GM12878 (cell line): Measurements from ENCODE around the gene CELSR1. TPM values are rescaled to one million over a fixed set of nuclear protein-coding genes. Genes with fewer than 3 reads are reported as not detected.

Experiments
- ATAC-seq: fragments of 200-7000 bp; cut with Tn5 transposase; 3 replicates; pipeline ENCODE4 v1.9.1; 2020; ENCODE audit warnings: mild to moderate bottlenecking, moderate library complexity
- BruUV-seq: library from RNA; stranded (reverse); fragments of 400-500 nt; replicated peaks from 2 replicates; lab custom pipeline; 2021; lab: Mats Ljungman, UMichigan
- CTCF ChIA-PET: fragments of 300-600 bp; sonication (Branson Sonifier 250); formaldehyde crosslinking; extraction: SDS; loops from one replicate; lab custom pipeline; 2021; ENCODE audit warnings: inconsistent platforms; lab: Yijun Ruan, JAX
- POLR2A ChIA-PET: fragments of 350-600 bp; formaldehyde crosslinking; extraction: SDS; loops from one replicate; lab custom pipeline; 2021; ENCODE audit warnings: inconsistent platforms; lab: Charles Lee
- RAD21 ChIA-PET: fragments of 300-600 bp; sonication (Branson Sonifier 250); formaldehyde crosslinking; loops from one replicate; lab custom pipeline; 2023; ENCODE audit warnings: antibody characterized with exemption; ENCODE audit not compliant: unreplicated experiment; lab: Charles Lee
- SMC1A ChIA-PET: fragments of 300-600 bp; sonication (Branson Sonifier 250); formaldehyde crosslinking; loops from one replicate; lab custom pipeline; 2023; ENCODE audit not compliant: unreplicated experiment, uncharacterized antibody; lab: Charles Lee
- DNase-seq: peaks from one replicate; pipeline ENCODE4 v3.0.0-alpha.2; 2011; ENCODE audit warnings: low read depth, low spot score
- FAIRE-seq: peaks from 3 replicates; lab custom pipeline; 2011; peaks lifted over from hg19 to GRCh38; lab: Jason Lieb, UNC
- H2AFZ ChIP-seq: 2 replicates; pipeline ENCODE4 v1.6.0; 2011; ENCODE audit warnings: low read depth, low read length, control low read depth; ENCODE audit not compliant: control insufficient read depth
- H3K27ac ChIP-seq: 2 replicates; pipeline ENCODE4 v1.5.1; 2011; ENCODE audit warnings: control low read depth; ENCODE audit not compliant: control insufficient read depth, insufficient read depth
- H3K27me3 ChIP-seq, 2 experiments: replicated peaks in 1 of 2; 2 replicates each; pipeline versions ENCODE4 v1.6.0 to v1.6.1; 2011; ENCODE audit warnings: low read length in 1 of 2; ENCODE audit not compliant: control insufficient read depth in 2 of 2, insufficient read depth in 2 of 2
- H3K36me3 ChIP-seq, 2 experiments: 2 replicates each; pipeline ENCODE4 v1.5.1; 2011; ENCODE audit warnings: low read length in 1 of 2; ENCODE audit not compliant: control insufficient read depth in 2 of 2, insufficient read depth in 2 of 2
- H3K4me1 ChIP-seq: 2 replicates; pipeline ENCODE4 v1.6.1; 2011; ENCODE audit warnings: mild to moderate bottlenecking, low read length, moderate library complexity, mixed read lengths; ENCODE audit not compliant: control insufficient read depth, insufficient read depth
- H3K4me2 ChIP-seq: 2 replicates; pipeline ENCODE4 v1.6.0; 2011; ENCODE audit warnings: control low read depth; ENCODE audit not compliant: control insufficient read depth, insufficient read depth
- H3K4me3 ChIP-seq: fragments of 200-600 bp; sonication (generic); 2 replicates; pipeline ENCODE4 v1.5.1; 2016
- H3K79me2 ChIP-seq: 2 replicates; pipeline ENCODE4 v1.6.0; 2011; ENCODE audit warnings: low read length; ENCODE audit not compliant: control insufficient read depth, insufficient read depth
- H3K9ac ChIP-seq: 2 replicates; pipeline ENCODE4 v1.8.0; 2011; ENCODE audit warnings: low read length, control low read depth, mixed read lengths; ENCODE audit not compliant: control insufficient read depth, insufficient read depth
- H3K9me3 ChIP-seq: replicated peaks from 3 replicates; pipeline ENCODE4 v1.5.1; 2011; ENCODE audit warnings: mild to moderate bottlenecking, low read length; ENCODE audit not compliant: control insufficient read depth, insufficient read depth
- H4K20me1 ChIP-seq: 2 replicates; pipeline ENCODE4 v1.6.0; 2011; ENCODE audit not compliant: control insufficient read depth, insufficient read depth
- BHLHE40 ChIP-seq, 2 experiments: fragments of 450-650 bp in 1 of 2; IDR thresholded peaks; 2 replicates each; pipeline ENCODE4 v1.6.1; 2011 to 2017; ENCODE audit warnings: low read depth in 2 of 2, borderline replicate concordance in 1 of 2, improper control_type of control experiment in 1 of 2, low read length in 1 of 2, mild to moderate bottlenecking in 1 of 2
- CREB1 ChIP-seq: IDR thresholded peaks from 2 replicates; pipeline ENCODE4 v1.6.1; 2012; ENCODE audit warnings: low read depth, mild to moderate bottlenecking, inconsistent platforms
- CREM ChIP-seq: IDR thresholded peaks from 2 replicates; pipeline ENCODE4 v1.6.1; 2014; ENCODE audit warnings: antibody characterized with exemption, low read depth
- CTCF ChIP-seq, 3 experiments: IDR thresholded peaks in 2 of 3; conservative IDR thresholded peaks in 1 of 3; 2 replicates each; pipeline ENCODE4 v1.5.1; 2011; ENCODE audit warnings: low read depth in 3 of 3, low read length in 3 of 3, mild to moderate bottlenecking in 3 of 3, control low read depth in 2 of 3, moderate library complexity in 2 of 3, inconsistent platforms in 1 of 3, mixed read lengths in 1 of 3; ENCODE audit not compliant: control insufficient read depth in 2 of 3, insufficient read depth in 1 of 3; ENCODE audit errors: extremely low read depth in 1 of 3
- ETV6 ChIP-seq, 2 experiments: fragments of 450-650 bp in 1 of 2; IDR thresholded peaks in 1 of 2; conservative IDR thresholded peaks in 1 of 2; 2 replicates each; pipeline ENCODE4 v1.6.1; 2014; ENCODE audit warnings: antibody characterized with exemption in 1 of 2, borderline replicate concordance in 1 of 2, low read depth in 1 of 2, mild to moderate bottlenecking in 1 of 2, moderate library complexity in 1 of 2
- GATAD2B ChIP-seq: fragments of 450-650 bp; conservative IDR thresholded peaks from 2 replicates; pipeline ENCODE4 v1.6.1; 2017; ENCODE audit warnings: low read depth, mild to moderate bottlenecking, moderate library complexity
- IKZF1 ChIP-seq: fragments of 450-650 bp; conservative IDR thresholded peaks from 2 replicates; pipeline ENCODE4 v1.6.1; 2017; ENCODE audit warnings: antibody characterized with exemption, mild to moderate bottlenecking
- IKZF2 ChIP-seq, 2 experiments: fragments of 450-650 bp; IDR thresholded peaks; 2 replicates each; pipeline ENCODE4 v1.6.1; 2017; ENCODE audit warnings: mild to moderate bottlenecking in 2 of 2, moderate library complexity in 2 of 2
- IRF4 ChIP-seq: IDR thresholded peaks from 2 replicates; pipeline ENCODE4 v1.6.1; 2011; ENCODE audit warnings: low read depth, low read length
- MTA2 ChIP-seq: fragments of 450-650 bp; IDR thresholded peaks from 2 replicates; pipeline ENCODE4 v1.6.1; 2016; ENCODE audit warnings: low read depth, mild to moderate bottlenecking, moderate library complexity
- NKRF ChIP-seq: fragments of 450-650 bp; conservative IDR thresholded peaks from 2 replicates; pipeline ENCODE4 v1.6.1; 2017; ENCODE audit warnings: mild to moderate bottlenecking, moderate library complexity
- RUNX3 ChIP-seq: IDR thresholded peaks from 2 replicates; pipeline ENCODE4 v1.6.1; 2012; ENCODE audit warnings: low read length, inconsistent platforms
- ZBED1 ChIP-seq: IDR thresholded peaks from 2 replicates; pipeline ENCODE4 v1.6.1; 2016; ENCODE audit warnings: borderline replicate concordance
- WGBS: methylation state at CpG from one replicate; pipeline ENCODE4 v1.1.6; 2016; ENCODE audit warnings: low lambda C conversion rate; ENCODE audit not compliant: insufficient replicate concordance, insufficient coverage; ENCODE audit errors: missing lambda C conversion rate; 5-methylcytosine and 5-hydroxymethylcytosine counted together
- in situ Hi-C: fragments of 300-500 bp; cut with MboI; formaldehyde crosslinking; loops from 9 replicates; pipeline ENCODE4 v1.14.3; 2018; ENCODE audit warnings: mixed read lengths
- intact Hi-C: fragments of 100-400 bp; cut with micrococcal nuclease; formaldehyde crosslinking; loops from one replicate; pipeline ENCODE4 v1.14.2; 2022; ENCODE audit not compliant: unreplicated experiment
- polyA plus RNA-seq, 11 experiments: library from polyadenylated mRNA; depleted of rRNA in 4 of 11; unstranded in 6 of 11; stranded (reverse) in 5 of 11; fragments of >200 nt; fragmentation: Nextera tagmentation in 4 of 11; fragmentation: Illumina TruSeq in 1 of 11; extraction: Ambion mirVana in 4 of 11; extraction: Trizol in 1 of 11; gene quantifications; 1 replicate in 1 of 11; 2 replicates in 10 of 11; pipeline versions ENCODE4 v1.2.1 to v1.2.3, GENCODE V29; 2011 to 2016; ENCODE audit warnings: inconsistent platforms in 2 of 11, missing spikeins in 2 of 11, low read depth in 1 of 11
- total RNA-seq, 4 experiments: library from RNA; depleted of rRNA in 3 of 4; stranded (reverse); fragments of >200 nt in 3 of 4; fragmentation: Illumina TruSeq in 1 of 4; extraction: Trizol in 1 of 4; gene quantifications; 2 replicates each; pipeline versions ENCODE4 v1.2.1 to v1.2.3, GENCODE V29; 2013 to 2021
- TF ChIP-seq, protein P1 (sequence below): fragments of 150-350 bp; IDR thresholded peaks from 2 replicates; pipeline ENCODE4 v1.6.1; 2016; ENCODE audit warnings: low read depth, low read length

CELSR1 gene
- total and polyA plus RNA-seq, 10 of the 15 experiments (the other 5 are each of a cell fraction or from before 2014, with no cell fraction given), result 0.05 to 1.7 (median 0.35) TPM; not detected in 2

DNA sequence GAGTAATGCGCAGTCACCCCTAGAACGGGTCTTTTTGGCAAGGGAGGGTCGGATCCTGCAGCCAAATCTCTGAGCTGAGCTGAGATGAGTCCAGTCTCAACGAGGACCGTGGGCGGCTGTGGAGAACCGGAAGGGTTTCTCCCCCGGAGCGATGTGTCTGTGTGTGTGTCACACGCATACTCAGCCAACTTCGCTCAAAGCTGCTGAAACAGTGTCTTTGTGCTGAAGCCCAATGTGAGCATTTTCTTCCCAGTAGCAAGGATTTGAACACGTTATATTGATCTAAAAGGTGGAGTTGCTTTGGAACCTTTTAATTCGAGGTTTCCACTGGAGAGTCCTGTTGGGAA lies 1.4 kb upstream of the CELSR1 start (continued):
- TF ChIP-seq, protein P1, sequence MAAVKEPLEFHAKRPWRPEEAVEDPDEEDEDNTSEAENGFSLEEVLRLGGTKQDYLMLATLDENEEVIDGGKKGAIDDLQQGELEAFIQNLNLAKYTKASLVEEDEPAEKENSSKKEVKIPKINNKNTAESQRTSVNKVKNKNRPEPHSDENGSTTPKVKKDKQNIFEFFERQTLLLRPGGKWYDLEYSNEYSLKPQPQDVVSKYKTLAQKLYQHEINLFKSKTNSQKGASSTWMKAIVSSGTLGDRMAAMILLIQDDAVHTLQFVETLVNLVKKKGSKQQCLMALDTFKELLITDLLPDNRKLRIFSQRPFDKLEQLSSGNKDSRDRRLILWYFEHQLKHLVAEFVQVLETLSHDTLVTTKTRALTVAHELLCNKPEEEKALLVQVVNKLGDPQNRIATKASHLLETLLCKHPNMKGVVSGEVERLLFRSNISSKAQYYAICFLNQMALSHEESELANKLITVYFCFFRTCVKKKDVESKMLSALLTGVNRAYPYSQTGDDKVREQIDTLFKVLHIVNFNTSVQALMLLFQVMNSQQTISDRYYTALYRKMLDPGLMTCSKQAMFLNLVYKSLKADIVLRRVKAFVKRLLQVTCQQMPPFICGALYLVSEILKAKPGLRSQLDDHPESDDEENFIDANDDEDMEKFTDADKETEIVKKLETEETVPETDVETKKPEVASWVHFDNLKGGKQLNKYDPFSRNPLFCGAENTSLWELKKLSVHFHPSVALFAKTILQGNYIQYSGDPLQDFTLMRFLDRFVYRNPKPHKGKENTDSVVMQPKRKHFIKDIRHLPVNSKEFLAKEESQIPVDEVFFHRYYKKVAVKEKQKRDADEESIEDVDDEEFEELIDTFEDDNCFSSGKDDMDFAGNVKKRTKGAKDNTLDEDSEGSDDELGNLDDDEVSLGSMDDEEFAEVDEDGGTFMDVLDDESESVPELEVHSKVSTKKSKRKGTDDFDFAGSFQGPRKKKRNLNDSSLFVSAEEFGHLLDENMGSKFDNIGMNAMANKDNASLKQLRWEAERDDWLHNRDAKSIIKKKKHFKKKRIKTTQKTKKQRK, result no peak
- TF ChIP-seq MTA2 (no peak), CREM (no peak), CREB1 (no peak), ZBED1 (no peak)

GRCh38 chr22:46537946-46538813 lies 760 bp upstream of the CELSR1 start:
- in situ Hi-C loops, result no loop called here
- no peaks in the 10 kb centered on the region for H4K20me1 ChIP-seq
- H3K27ac ChIP-seq, result no peak overlapping the region
- no peaks in the 10 kb centered on the region; the same call in 2 of the 3 replicates for H3K9me3 ChIP-seq
- CTCF ChIA-PET, result interaction anchor here (10.8 kb wide), 1 partner anchor 171 kb away, joined by 141 read pairs; no protein-coding TSS in a partner anchor
- peak overlapping the region; percentile 17; the same call in 1 of the 2 replicates for H3K4me2 ChIP-seq
- RAD21 ChIA-PET, result no interaction called here
- no TSS peak for BruUV-seq
- no peaks in the 10 kb centered on the region for H3K36me3 ChIP-seq
- SMC1A ChIA-PET, result interaction anchor here (1.2 to 2.3 kb wide), 2 partner anchors 56 to 171 kb away, joined by 3 to 11 read pairs; no protein-coding TSS in a partner anchor
- POLR2A ChIA-PET, result interaction anchor here (0.6 kb wide), 1 partner anchor 171 kb away, joined by 3 read pairs; no protein-coding TSS in a partner anchor
- no peaks in the 10 kb centered on the region for H3K4me1 ChIP-seq
- no peaks in the 10 kb centered on the region for H3K79me2 ChIP-seq
- ATAC-seq (peak; percentile 37), DNase-seq (no peak), FAIRE-seq (no peak)
- intact Hi-C loops, result no loop called here
- peaks cover 0 to 10% of the 10 kb centered on the region in 2 experiments; a peak in 2 of 4 replicates for H3K27me3 ChIP-seq
- no peak overlapping the region; the same call in 1 of the 2 replicates for H3K4me3 ChIP-seq
- 21% methylated on average over 59 of the region's 70 CpGs for WGBS
- H3K9ac ChIP-seq, result no peak overlapping the region
- no peak overlapping the region for H2AFZ ChIP-seq
- TF ChIP-seq RUNX3 (no peak), IRF4 (no peak), IKZF2 (IDR thresholded peaks at IDR 0.05) (no peak), ETV6 (conservative IDR thresholded peaks at IDR 0.05 in 1 of 2, IDR thresholded peaks at IDR 0.05 in 1 of 2; ENCODE audit: borderline replicate concordance in 1 of 2, low read depth in 1 of 2) (no peak), CTCF (IDR thresholded peaks at IDR 0.05 in 2 of 3, conservative IDR thresholded peaks at IDR 0.05 in 1 of 3; ENCODE audit: control insufficient read depth in 2 of 3, extremely low read depth in 1 of 3, insufficient read depth in 1 of 3, low read depth in 3 of 3, low read length in 3 of 3) (peak in 1 of 3 experiments; percentile 31; a peak in 2 of 6 replicates), GATAD2B (no peak), BHLHE40 (IDR thresholded peaks at IDR 0.05; ENCODE audit: borderline replicate concordance in 1 of 2, low read depth in 2 of 2, low read length in 1 of 2) (no peak), NKRF (0 out of 2 replicates have a peak, but pooled peaks have one; percentile 35), IKZF1 (no peak)
